Middle frontal gyrus (tissue), 1 donor: ENCODE measurements around the gene RAB11FIP3.
A peak's percentile ranks its signal among the peaks of the same experiment; 100 is the strongest.
"Not testable (repeated sequence)": the region's sequence is repeated elsewhere in the genome, so short reads cannot be mapped to it uniquely, and the experiment has no call there.

Source experiments
- DNase-seq: peaks from one replicate; pipeline ENCODE4 v3.0.0-alpha.2; 2015; ENCODE audit warnings: low spot score; ENCODE audit errors: extremely low spot score

RAB11FIP3 gene

GRCh38 chr16:425082-425718, at the start of gene RAB11FIP3:
RAB11FIP3 (plus strand) TSS chr16:425649; CDS start chr16:426007, 358 bp downstream.
- peak; percentile 80 for DNase-seq

GRCh38 chr16:375927-376816, 49.3 kb upstream of the RAB11FIP3 start:
- no peak for DNase-seq

GRCh38 chr16:376817-377418, 48.5 kb upstream of the RAB11FIP3 start:
- no peak for DNase-seq

GRCh38 chr16:377419-377951, 48.0 kb upstream of the RAB11FIP3 start:
- DNase-seq: no peak

- DNase-seq: not testable (repeated sequence)
These were observed 47.2 kb upstream of the RAB11FIP3 start for GRCh38 chr16:378113-378820.

GRCh38 chr16:378821-379182, 46.6 kb upstream of the RAB11FIP3 start:
- DNase-seq: no peak

- DNase-seq: no peak
These were observed 46.1 kb upstream of the RAB11FIP3 start for GRCh38 chr16:379183-379960.

GRCh38 chr16:379961-380761, 45.3 kb upstream of the RAB11FIP3 start:
- no peak for DNase-seq

GRCh38 chr16:380762-381011, 44.8 kb upstream of the RAB11FIP3 start:
- no peak for DNase-seq

GRCh38 chr16:381012-381788, 44.2 kb upstream of the RAB11FIP3 start:
- DNase-seq: no peak

GRCh38 chr16:381789-382717, 43.4 kb upstream of the RAB11FIP3 start, which contains the start of gene PGAP6:
PGAP6 (minus strand) TSS chr16:381978; CDS start chr16:381821, 157 bp downstream.
- peak; percentile 14 for DNase-seq

- no peak for DNase-seq
These were observed 42.0 kb upstream of the RAB11FIP3 start for GRCh38 chr16:383326-384051.

GRCh38 chr16:386641-387156, 38.8 kb upstream of the RAB11FIP3 start:
- DNase-seq: no peak

- not testable (repeated sequence) for DNase-seq
These were observed 37.4 kb upstream of the RAB11FIP3 start for GRCh38 chr16:387761-388666.

GRCh38 chr16:389352-389751, 36.1 kb upstream of the RAB11FIP3 start:
- DNase-seq: no peak

- no peak for DNase-seq
These were observed 33.5 kb upstream of the RAB11FIP3 start for GRCh38 chr16:391885-392335.
